HepG2 (cell line): ENCODE data around the gene CBX2. TPM values are rescaled to one million over a fixed set of nuclear protein-coding genes. Genes with fewer than 3 reads are reported as not detected.

Experiments
- AKAP8 ChIP-seq: sonication (generic); formaldehyde crosslinking; IDR thresholded peaks from 2 replicates; pipeline ENCODE4 v1.5.1; 2020; ENCODE audit warnings: mild to moderate bottlenecking, missing genetic modification reagents
- BHLHE40 ChIP-seq: IDR thresholded peaks from 2 replicates; pipeline ENCODE4 v1.6.1; 2011; ENCODE audit warnings: low read length, improper control_type of control experiment
- CBX2 ChIP-seq, 2 experiments: fragments of 200-600 bp in 1 of 2; sonication (generic); formaldehyde crosslinking in 1 of 2; IDR thresholded peaks; 2 replicates each; pipeline versions ENCODE4 v1.7.0 to v1.8.1; 2018 to 2022; ENCODE audit warnings: low read depth in 2 of 2, low read length in 1 of 2, mild to moderate bottlenecking in 1 of 2, missing genetic modification reagents in 1 of 2
- GPN1 ChIP-seq: sonication (generic); formaldehyde crosslinking; IDR thresholded peaks from 2 replicates; pipeline ENCODE4 v1.5.1; 2020; ENCODE audit warnings: missing genetic modification reagents, borderline replicate concordance
- HDAC6 ChIP-seq: fragments of 200-600 bp; sonication (generic); IDR thresholded peaks from 2 replicates; pipeline ENCODE4 v1.7.0; 2017; ENCODE audit warnings: mild to moderate bottlenecking, antibody characterized with exemption, low read length, low read depth
- HMGA1 ChIP-seq: sonication (generic); formaldehyde crosslinking; conservative IDR thresholded peaks from 2 replicates; pipeline ENCODE4 v1.4.0; 2020; ENCODE audit warnings: missing genetic modification reagents
- KDM5A ChIP-seq: fragments of 200-600 bp; sonication (generic); IDR thresholded peaks from 2 replicates; pipeline ENCODE4 v1.7.0; 2018; ENCODE audit warnings: antibody characterized with exemption, mild to moderate bottlenecking, low read length, borderline replicate concordance
- PAX8 ChIP-seq: sonication (generic); formaldehyde crosslinking; IDR thresholded peaks from 2 replicates; pipeline ENCODE4 v1.8.0; 2022; ENCODE audit warnings: mild to moderate bottlenecking, missing genetic modification reagents, borderline replicate concordance
- PTBP1 ChIP-seq: fragments of 200-400 bp; formaldehyde crosslinking; IDR thresholded peaks from 2 replicates; pipeline ENCODE4 v1.6.1; 2018; ENCODE audit warnings: low read length, low read depth; ENCODE audit not compliant: poor library complexity, severe bottlenecking
- RBM39 ChIP-seq: fragments of 200-400 bp; formaldehyde crosslinking; IDR thresholded peaks from one replicate; pipeline ENCODE4 v1.6.1; 2018; ENCODE audit warnings: antibody characterized with exemption, mild to moderate bottlenecking, low read depth, low read length; ENCODE audit not compliant: poor library complexity, severe bottlenecking
- SNAPC5 ChIP-seq: sonication (generic); formaldehyde crosslinking; IDR thresholded peaks from 2 replicates; pipeline ENCODE4 v1.8.1; 2023; ENCODE audit warnings: mild to moderate bottlenecking, missing genetic modification reagents, borderline replicate concordance
- TCF12 ChIP-seq, 2 experiments: fragments of 450-650 bp in 1 of 2; sonication (generic) in 1 of 2; formaldehyde crosslinking in 1 of 2; IDR thresholded peaks; 2 replicates each; pipeline versions ENCODE4 v1.6.1 to v1.8.0; 2017 to 2022; ENCODE audit warnings: antibody characterized with exemption in 1 of 2, mild to moderate bottlenecking in 1 of 2, missing genetic modification reagents in 1 of 2, moderate library complexity in 1 of 2
- THAP8 ChIP-seq: sonication (generic); formaldehyde crosslinking; IDR thresholded peaks from 2 replicates; pipeline ENCODE4 v1.5.1; 2020; ENCODE audit warnings: missing genetic modification reagents, mild to moderate bottlenecking, borderline replicate concordance
- WIZ ChIP-seq: sonication (generic); formaldehyde crosslinking; IDR thresholded peaks from 2 replicates; pipeline ENCODE4 v1.5.1; 2020; ENCODE audit warnings: mild to moderate bottlenecking, missing genetic modification reagents
- ZBTB49 ChIP-seq: sonication (generic); formaldehyde crosslinking; IDR thresholded peaks from 2 replicates; pipeline ENCODE4 v1.4.0; 2020; ENCODE audit warnings: missing genetic modification reagents, borderline replicate concordance
- ZMAT5 ChIP-seq: sonication (generic); formaldehyde crosslinking; IDR thresholded peaks from 2 replicates; pipeline ENCODE4 v1.5.0; 2020; ENCODE audit warnings: mild to moderate bottlenecking, low read depth, missing genetic modification reagents, borderline replicate concordance
- ZMYM4 ChIP-seq: sonication (generic); formaldehyde crosslinking; IDR thresholded peaks from 2 replicates; pipeline ENCODE4 v1.8.1; 2023; ENCODE audit warnings: mild to moderate bottlenecking, missing genetic modification reagents
- ZNF225 ChIP-seq: sonication (generic); formaldehyde crosslinking; IDR thresholded peaks from 2 replicates; pipeline ENCODE4 v1.4.0; 2020; ENCODE audit warnings: mild to moderate bottlenecking, missing genetic modification reagents
- ZNF280B ChIP-seq: sonication (generic); formaldehyde crosslinking; IDR thresholded peaks from 2 replicates; pipeline ENCODE4 v1.5.0; 2020; ENCODE audit warnings: missing genetic modification reagents, mild to moderate bottlenecking, borderline replicate concordance
- ZNF326 ChIP-seq: sonication (generic); formaldehyde crosslinking; IDR thresholded peaks from 2 replicates; pipeline ENCODE4 v1.4.0; 2020; ENCODE audit warnings: missing genetic modification reagents, borderline replicate concordance
- ZNF556 ChIP-seq: sonication (generic); formaldehyde crosslinking; IDR thresholded peaks from 2 replicates; pipeline ENCODE4 v1.4.0; 2020; ENCODE audit warnings: mild to moderate bottlenecking, missing genetic modification reagents, borderline replicate concordance
- ZNF782 ChIP-seq: sonication (generic); formaldehyde crosslinking; IDR thresholded peaks from 2 replicates; pipeline ENCODE4 v1.4.0; 2020; ENCODE audit warnings: missing genetic modification reagents, mild to moderate bottlenecking, borderline replicate concordance
- ZNF83 ChIP-seq: sonication (generic); formaldehyde crosslinking; IDR thresholded peaks from 2 replicates; pipeline ENCODE4 v1.4.0; 2020; ENCODE audit warnings: missing genetic modification reagents, mild to moderate bottlenecking, borderline replicate concordance
- polyA plus RNA-seq, 8 experiments: library from polyadenylated mRNA; depleted of rRNA in 3 of 8; stranded (reverse) in 7 of 8; unstranded in 1 of 8; fragments of >200 nt; fragmentation: Illumina TruSeq in 4 of 8; extraction: Trizol in 4 of 8; gene quantifications; 2 replicates each; pipeline versions ENCODE4 v1.2.1 to v1.2.3, GENCODE V29; 2011 to 2016; ENCODE audit warnings: low read depth in 4 of 8, missing spikeins in 1 of 8, mixed read lengths in 1 of 8; ENCODE audit not compliant: insufficient read depth in 1 of 8
- total RNA-seq, 5 experiments: library from RNA; depleted of rRNA; stranded (reverse); fragments of >200 nt; fragmentation: Illumina TruSeq; extraction: Trizol; gene quantifications; 2 replicates each; pipeline ENCODE4 v1.2.3, GENCODE V29; 2016; ENCODE audit warnings: low read depth in 1 of 5

Gene CBX2
- total and polyA plus RNA-seq, 2 of the 13 experiments (the other 11 are each of a cell fraction or from before 2014, with no cell fraction given): 14.5 to 31.1 TPM

- TF ChIP-seq ZMAT5 (CRISPR knock-in tag): no peak
- TF ChIP-seq ZNF225: no peak
- TF ChIP-seq KDM5A: no peak
- TF ChIP-seq ZNF782 (CRISPR knock-in tag): no peak
- no peak for TF ChIP-seq ZMYM4 (CRISPR knock-in tag)
- TF ChIP-seq SNAPC5 (CRISPR knock-in tag): no peak
- no peak for TF ChIP-seq PAX8
- TF ChIP-seq ZNF556: 0 out of 2 replicates have a peak, but pooled peaks have one; percentile 27
- TF ChIP-seq ZNF83 (CRISPR knock-in tag): no peak
- TF ChIP-seq WIZ (CRISPR knock-in tag): no peak
- no peak for TF ChIP-seq ZNF280B (CRISPR knock-in tag)
- TF ChIP-seq THAP8 (CRISPR knock-in tag): no peak
- no peak for TF ChIP-seq RBM39
- no peak for TF ChIP-seq HDAC6
- no peak for TF ChIP-seq PTBP1
- no peak for TF ChIP-seq TCF12 (IDR thresholded peaks at IDR 0.05)
- no peak for TF ChIP-seq TCF12 (CRISPR knock-in tag; IDR thresholded peaks at IDR 0.05)
- TF ChIP-seq HMGA1: no peak
- TF ChIP-seq GPN1: no peak
- TF ChIP-seq CBX2 (IDR thresholded peaks at IDR 0.05; ENCODE audit: low read depth, low read length): no peak
- TF ChIP-seq CBX2 (CRISPR knock-in tag; IDR thresholded peaks at IDR 0.05; ENCODE audit: low read depth): no peak
- no peak for TF ChIP-seq ZBTB49 (CRISPR knock-in tag)
- TF ChIP-seq AKAP8: no peak; the same call in 1 of the 2 replicates
- TF ChIP-seq ZNF326: no peak
- no peak for TF ChIP-seq BHLHE40
These were observed 11.3 kb downstream of the CBX2 start (continued) for GRCh38 chr17:79788989-79789942.
